DOHH2 (cell line): Measurements from ENCODE around the gene TRABD.

Source experiments
- EZH2phosphoT487 ChIP-seq: fragments of 200-600 bp; sonication (generic); IDR thresholded peaks from 2 replicates; pipeline ENCODE4 v1.6.1; 2017; ENCODE audit warnings: borderline replicate concordance, mild to moderate bottlenecking, antibody characterized with exemption, low read length, moderate library complexity, mixed read lengths
- TF ChIP-seq, protein P1 (sequence below): fragments of 200-600 bp; sonication (generic); IDR thresholded peaks from one replicate; pipeline ENCODE4 v1.5.1; 2014; ENCODE audit warnings: antibody characterized with exemption, mild to moderate bottlenecking, low read depth, low read length; ENCODE audit not compliant: poor library complexity, severe bottlenecking

DNA sequence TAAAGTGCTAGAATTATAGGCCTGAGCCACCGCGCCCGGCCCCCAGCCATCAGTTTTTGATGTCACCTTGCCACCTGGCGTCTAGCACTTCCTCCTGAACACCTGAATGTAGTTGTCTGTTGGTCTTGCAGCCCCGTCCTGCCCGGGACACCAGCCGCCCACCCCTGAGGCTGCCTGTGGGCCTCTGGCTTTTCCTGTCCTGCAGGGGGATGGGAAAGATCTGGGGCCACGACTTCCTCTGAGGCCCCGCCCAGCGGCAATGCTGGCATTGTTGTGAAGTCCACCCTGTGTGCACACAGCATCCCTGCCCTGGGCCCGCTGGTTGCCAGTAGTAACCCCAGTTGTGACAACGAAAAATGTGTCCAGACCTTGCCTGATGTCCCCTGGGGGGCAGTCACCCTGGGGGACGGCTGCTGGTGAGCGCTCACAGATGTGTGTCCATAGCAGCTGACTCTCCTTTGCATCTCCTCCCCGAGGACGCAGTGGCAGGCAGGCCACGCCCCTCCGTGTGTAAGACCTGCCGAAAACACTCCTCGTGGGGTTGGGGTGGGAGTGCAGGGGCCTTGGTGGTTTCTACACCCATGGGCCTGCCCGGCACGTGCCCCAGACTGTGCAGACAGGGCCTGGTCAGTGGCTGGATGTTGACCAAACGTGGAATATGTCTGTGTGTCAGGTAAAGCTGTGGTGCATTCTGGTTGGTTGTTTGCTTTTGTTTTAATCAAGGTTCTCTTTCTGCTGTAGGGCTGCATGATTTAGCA, 21.8 kb downstream of the TRABD start:
- TF ChIP-seq, protein P1, sequence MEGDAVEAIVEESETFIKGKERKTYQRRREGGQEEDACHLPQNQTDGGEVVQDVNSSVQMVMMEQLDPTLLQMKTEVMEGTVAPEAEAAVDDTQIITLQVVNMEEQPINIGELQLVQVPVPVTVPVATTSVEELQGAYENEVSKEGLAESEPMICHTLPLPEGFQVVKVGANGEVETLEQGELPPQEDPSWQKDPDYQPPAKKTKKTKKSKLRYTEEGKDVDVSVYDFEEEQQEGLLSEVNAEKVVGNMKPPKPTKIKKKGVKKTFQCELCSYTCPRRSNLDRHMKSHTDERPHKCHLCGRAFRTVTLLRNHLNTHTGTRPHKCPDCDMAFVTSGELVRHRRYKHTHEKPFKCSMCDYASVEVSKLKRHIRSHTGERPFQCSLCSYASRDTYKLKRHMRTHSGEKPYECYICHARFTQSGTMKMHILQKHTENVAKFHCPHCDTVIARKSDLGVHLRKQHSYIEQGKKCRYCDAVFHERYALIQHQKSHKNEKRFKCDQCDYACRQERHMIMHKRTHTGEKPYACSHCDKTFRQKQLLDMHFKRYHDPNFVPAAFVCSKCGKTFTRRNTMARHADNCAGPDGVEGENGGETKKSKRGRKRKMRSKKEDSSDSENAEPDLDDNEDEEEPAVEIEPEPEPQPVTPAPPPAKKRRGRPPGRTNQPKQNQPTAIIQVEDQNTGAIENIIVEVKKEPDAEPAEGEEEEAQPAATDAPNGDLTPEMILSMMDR = no peak
- TF ChIP-seq EZH2phosphoT487 = no peak
